GM21786 (cell line): ENCODE results near the gene TSTD1.

ENCODE experiments used
- ATAC-seq: cut with Tn5 transposase; IDR thresholded peaks from one replicate; pipeline ENCODE4 v1.9.1; 2021; ENCODE audit not compliant: unreplicated experiment

The TSTD1 gene, protein sequence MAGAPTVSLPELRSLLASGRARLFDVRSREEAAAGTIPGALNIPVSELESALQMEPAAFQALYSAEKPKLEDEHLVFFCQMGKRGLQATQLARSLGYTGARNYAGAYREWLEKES

DNA sequence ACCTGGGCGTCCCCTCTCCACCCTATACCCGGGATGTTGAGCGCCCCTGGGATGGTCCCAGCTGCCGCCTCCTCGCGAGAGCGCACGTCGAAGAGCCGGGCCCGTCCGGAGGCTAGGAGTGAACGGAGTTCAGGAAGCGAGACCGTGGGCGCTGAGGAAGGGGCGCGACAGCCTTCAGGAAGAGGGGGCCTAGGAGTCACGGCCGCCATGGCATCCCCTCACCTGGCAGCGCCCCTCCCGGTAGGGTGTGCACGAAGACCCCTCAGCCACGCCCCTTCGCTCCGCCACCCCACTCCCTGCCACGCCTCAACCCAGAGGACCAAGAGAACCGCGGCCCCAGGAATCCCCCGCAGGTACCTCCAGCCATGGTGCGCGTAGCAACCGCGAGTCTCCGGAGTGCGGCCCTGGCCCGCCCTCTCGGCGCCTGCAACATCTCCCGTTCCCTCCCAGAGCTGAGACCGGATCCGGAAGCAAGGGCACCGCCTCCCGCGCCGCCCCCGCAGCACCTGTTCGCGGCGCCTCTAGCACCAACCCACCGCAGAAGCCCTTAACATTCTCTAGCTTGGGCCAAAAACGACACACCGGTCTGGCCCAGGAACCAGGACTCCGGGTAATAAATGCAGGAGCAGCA, at the start of gene TSTD1:
TSS of gene TSTD1 (minus strand) at position 442 of the 631 bp plus-strand sequence. CDS start at position 367, 75 bp downstream.
- ATAC-seq = peak; percentile 72

GRCh38 chr1:161086457-161086856, 47.7 kb upstream of the TSTD1 start:
- ATAC-seq = no peak

- no peak for ATAC-seq
Measured at GRCh38 chr1:161085165-161085564, 46.4 kb upstream of the TSTD1 start.

- no peak for ATAC-seq
Measured at GRCh38 chr1:161084597-161084988, 45.8 kb upstream of the TSTD1 start.

DNA sequence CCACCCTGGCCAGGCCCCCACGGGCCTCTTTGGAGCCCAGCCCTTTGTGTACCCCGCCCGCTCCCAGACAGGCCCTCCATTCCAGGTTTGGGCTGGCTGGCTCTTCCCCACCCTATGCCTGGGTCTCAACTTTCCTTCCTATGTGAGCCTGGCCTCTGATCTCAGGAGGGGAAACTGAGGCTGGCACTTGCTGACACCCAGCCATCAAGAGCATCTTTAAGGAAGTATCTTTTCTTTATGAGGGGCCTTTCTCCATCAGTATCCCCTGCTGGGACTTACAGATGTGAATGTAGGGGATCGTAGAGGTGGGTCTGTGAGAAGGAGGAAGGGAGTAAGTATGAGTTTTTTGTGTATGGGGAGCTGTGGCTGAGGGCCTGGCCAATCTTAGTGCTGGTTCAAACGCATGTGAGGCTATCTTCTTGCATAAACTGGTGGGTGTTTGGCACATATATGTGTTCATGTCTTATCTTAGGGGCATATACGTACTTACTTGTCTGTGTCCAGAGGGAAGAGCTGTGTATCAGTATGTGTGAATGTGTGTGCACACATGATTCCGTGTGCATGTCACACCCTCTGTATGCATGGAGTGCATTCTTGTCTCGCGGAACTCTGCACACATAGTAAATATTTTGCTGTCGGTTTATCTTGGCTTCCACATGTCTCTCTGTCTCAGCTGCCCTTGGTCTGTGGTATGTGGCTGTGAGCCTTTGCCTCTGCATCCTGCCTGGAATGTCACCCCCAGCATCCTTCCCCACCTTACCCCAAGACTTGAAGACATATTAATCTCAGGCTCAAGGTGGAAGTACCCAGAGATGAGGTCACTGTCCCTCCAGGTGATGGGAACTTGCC, 45.2 kb upstream of the TSTD1 start:
- no peak for ATAC-seq

DNA sequence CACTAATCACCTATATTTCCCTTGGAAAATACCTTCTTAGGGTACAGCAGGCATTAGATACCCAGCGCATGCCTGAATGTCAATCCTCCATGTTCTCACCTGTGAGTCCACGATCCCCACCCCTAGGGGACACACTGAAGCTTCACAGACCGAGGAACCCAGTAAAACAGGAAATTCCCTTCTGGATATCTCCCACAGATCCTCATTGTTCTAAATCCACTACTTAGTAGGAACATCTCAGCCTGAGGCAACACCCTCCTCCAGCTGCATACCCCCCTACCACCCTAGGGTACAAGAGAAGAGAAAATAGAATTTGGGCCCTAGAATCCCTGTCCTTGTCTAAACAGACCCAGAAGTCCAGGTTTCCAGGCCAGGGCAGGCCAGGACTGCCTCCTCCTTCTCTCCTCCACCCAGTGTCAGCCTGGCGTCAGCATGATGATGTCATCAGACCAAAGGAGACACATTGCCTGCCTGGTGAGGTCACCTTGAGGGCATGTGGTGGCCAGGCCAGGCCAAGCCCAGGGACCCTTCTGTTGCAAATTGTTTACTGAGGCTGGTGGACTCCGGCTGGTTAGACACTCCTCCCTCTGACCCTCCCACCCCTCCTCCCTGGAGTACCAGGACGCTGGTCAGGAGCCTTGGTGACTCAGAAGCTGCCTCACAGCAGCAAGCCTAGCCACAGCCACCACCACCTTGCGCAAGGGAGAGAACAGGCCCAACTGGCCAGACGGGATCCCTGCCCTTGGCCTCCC, 44.4 kb upstream of the TSTD1 start:
- no peak for ATAC-seq

DNA sequence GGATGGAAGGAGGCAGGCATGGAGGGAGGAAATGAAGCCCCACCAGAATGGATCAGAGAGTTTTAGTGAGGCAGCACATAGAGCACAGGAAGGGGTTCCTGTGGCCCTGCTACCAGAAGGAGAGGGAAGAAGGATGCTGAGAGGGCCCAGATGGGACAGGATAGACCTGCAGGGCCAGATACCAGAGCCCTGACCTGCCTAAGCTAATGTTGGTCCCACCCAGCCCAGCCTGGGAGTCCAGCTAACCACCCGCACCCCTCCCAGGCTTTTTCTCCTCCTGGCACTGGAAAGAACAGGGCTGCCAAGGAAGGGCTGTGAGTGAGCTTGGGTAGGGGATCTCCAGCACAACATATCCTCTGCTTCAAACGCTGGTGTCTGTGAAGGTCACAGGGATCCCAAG, 43.7 kb upstream of the TSTD1 start:
- ATAC-seq = no peak

- no peak for ATAC-seq
Measured at GRCh38 chr1:161081519-161081918, 42.8 kb upstream of the TSTD1 start.

GRCh38 chr1:161080441-161081405, 42.0 kb upstream of the TSTD1 start:
- no peak for ATAC-seq

DNA sequence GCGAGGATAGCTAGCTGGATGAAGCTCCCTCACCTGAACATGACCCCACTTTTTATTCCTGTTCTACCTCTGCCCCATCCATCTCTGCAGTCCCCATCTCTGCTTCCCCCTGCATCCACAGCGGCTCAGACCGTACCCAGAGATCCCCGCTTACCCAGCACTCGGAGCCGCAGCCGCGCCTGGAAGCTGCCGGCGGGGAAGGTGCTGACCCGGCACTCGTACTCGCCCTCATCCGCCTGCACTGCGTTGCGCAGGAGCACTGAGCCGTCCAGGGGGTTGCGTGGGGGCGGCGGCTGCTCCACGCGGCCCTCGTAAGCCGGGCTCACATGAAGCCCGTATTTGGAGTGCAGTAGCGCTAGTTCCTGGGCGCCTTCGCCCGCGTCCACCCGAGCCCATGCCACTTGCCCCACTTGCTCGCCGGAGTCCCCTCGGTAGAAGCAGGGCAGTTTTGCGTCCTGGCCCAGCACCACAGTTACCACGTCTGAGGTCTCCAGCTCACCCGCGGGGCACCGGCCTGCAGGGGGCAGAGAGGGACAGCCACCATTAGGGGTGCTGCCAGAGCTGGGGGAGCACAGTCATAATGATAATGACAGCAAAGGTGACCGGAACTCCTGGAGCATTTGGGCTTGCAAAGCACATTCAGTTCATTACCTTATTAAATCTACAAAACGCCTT, 40.8 kb upstream of the TSTD1 start:
- ATAC-seq = no peak

- ATAC-seq = no peak
Measured at GRCh38 chr1:161077426-161077825, 38.7 kb upstream of the TSTD1 start.

DNA sequence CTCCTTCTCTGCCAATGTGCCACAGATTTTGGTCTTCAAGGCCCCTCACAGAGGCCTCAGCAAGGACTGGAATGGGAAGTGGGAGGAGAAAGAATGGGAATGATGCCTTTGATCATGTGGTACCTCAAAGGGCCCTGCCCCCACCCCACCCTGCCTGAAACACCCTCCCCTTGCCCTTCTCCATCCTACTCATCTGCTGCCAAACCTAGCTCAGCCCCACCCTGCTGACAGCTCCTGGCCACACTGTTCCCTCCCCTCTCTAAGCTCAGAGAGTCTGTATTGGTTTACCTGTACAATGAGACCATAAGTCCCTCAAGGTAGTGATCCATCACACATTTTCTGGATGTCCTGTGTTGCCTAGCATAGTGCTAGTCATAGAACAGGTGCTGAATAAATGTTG, 37.6 kb upstream of the TSTD1 start:
- ATAC-seq = no peak

GRCh38 chr1:161074676-161075368, 36.1 kb upstream of the TSTD1 start:
- no peak for ATAC-seq

- ATAC-seq = no peak
Measured at GRCh38 chr1:161073474-161074121, 34.8 kb upstream of the TSTD1 start.

DNA sequence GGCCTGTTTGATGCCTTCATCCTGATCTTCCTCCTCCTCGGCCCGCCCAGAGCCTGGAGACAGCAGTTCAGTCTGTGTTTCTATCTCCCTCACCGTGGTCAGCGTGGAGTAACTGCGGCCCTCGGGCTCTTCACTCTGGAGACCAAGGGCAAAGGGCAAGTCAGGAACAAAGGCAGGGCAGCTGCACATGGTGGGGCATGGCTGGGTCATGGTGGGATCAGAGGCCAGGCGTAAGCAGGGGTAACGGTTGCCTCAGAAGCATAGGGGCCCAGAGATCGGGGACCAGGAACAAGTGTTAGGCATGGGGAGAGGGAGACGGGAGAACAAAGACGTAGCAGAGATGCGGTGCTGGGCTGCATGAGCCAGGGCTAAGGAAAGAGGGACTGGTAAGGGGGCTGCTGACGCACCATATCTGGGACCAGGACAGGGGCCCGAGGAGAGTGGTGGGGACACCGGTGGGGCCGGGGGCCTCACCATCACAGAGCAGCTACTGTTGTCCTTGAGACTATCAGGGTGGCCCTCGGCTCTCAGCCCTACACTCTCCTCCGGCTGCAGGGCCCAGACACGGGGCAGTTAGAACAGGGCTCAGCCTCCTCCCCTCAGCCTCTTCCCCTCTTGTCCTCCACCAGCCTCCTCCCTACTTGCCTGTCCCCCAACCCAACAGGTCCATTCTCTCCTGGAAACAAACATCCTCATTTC, 34.1 kb upstream of the TSTD1 start:
- no peak for ATAC-seq

- ATAC-seq = no peak
Measured at GRCh38 chr1:161071886-161072371, 33.2 kb upstream of the TSTD1 start.

DNA sequence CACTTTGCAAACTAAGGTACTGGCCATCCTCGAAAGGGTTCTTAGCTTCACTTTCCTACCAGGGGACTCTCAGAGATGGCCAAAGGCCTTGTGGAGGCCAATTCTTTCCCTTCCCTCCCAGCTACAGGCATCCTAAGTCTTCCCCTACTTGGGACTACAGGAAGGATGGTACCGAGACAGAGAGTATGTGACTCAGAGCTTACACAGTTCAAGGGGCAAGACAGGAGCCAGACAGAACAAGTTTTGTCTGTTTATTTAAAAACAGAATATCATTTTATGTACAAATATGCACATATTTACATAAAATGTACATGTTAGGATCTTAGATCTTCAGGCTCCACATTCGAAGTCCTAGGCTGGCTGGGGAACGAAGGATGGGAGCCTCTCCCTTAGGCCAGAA, 32.0 kb upstream of the TSTD1 start:
- no peak for ATAC-seq

DNA sequence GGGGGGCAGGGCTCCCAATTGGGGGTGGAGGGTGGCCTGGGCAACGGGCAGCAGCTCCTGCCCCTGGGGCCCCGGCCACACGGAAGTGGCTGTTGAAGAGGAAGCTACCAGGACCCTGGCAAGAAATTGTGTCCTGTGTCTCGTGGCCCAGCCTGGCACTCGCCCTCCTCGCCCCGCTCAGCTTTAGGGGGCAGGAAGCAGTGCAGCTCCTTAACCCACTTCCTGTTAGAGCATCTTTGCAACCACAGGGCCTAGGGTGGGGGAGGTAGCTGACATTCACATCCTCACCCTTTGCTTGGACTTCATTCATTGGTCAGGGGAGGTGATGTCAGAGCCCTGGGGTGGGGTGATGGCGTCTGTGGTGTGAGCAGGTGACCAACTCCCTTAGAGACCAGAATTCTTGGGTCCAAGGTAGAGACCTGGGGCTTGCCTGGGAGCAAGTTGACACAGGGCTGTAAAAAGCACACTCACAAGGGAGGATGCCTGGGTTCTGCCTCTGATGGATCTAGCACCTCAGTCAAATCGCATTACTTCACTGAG, 31.0 kb upstream of the TSTD1 start, which contains the start of gene ARHGAP30:
TSS of gene ARHGAP30 (minus strand) at position 161 of the 540 bp plus-strand sequence. CDS start 267 bp downstream, outside the sequence.
- ATAC-seq = peak; percentile 81
